Gastrocnemius medialis (tissue), 4 donors: ENCODE data around the gene MACC1. TPM values are rescaled to one million over a fixed set of nuclear protein-coding genes. Genes with fewer than 3 reads are reported as not detected.

ENCODE experiments used
- ATAC-seq, 2 donors: fragments of 150-250 bp; one replicate each; pipeline ENCODE4 v1.9.1; 2016
- DNase-seq, 2 donors: peaks; one replicate each; pipeline ENCODE4 v3.0.0-alpha.2; 2019
- H3K27ac ChIP-seq, 4 donors: fragments of 200-600 bp; sonication (generic); 1 replicate in 1 of 4; 2 replicates in 3 of 4; pipeline ENCODE4 v1.5.1; 2016 to 2018; ENCODE audit warnings: mild to moderate bottlenecking in 2 of 4, moderate library complexity in 1 of 4
- H3K27me3 ChIP-seq, 3 donors: fragments of 200-600 bp; sonication (generic) in 2 of 3; 1 replicate in 1 of 3; 2 replicates in 2 of 3; pipeline versions ENCODE4 v1.5.1 to v1.6.0; 2016 to 2019; ENCODE audit warnings: mild to moderate bottlenecking in 1 of 3, moderate library complexity in 1 of 3
- H3K36me3 ChIP-seq, 2 donors: fragments of 200-600 bp; sonication (generic) in 1 of 2; one replicate each; pipeline ENCODE4 v1.5.1; 2017 to 2018
- H3K4me1 ChIP-seq, 2 donors: fragments of 200-600 bp; sonication (generic) in 1 of 2; one replicate each; pipeline ENCODE4 v1.5.1; 2016 to 2017; ENCODE audit warnings: mild to moderate bottlenecking in 2 of 2
- H3K4me3 ChIP-seq, 4 donors: fragments of 200-600 bp; sonication (generic) in 3 of 4; 1 replicate in 1 of 4; 2 replicates in 3 of 4; pipeline ENCODE4 v1.5.1; 2016 to 2019; ENCODE audit warnings: mild to moderate bottlenecking in 2 of 4
- H3K9me3 ChIP-seq, 3 donors: fragments of 200-600 bp; sonication (generic) in 2 of 3; 1 replicate in 1 of 3; 2 replicates in 2 of 3; pipeline ENCODE4 v1.5.1; 2016 to 2019
- POLR2A ChIP-seq, 2 donors: fragments of 450-650 bp; IDR thresholded peaks; one replicate each; pipeline ENCODE4 v1.6.1; 2017; ENCODE audit warnings: antibody characterized with exemption in 2 of 2, mild to moderate bottlenecking in 2 of 2, moderate library complexity in 2 of 2
- in situ Hi-C, 4 donors: fragments of 200-750 bp; cut with MboI; loops; one replicate each; pipeline versions ENCODE4 v1.15.0 to v1.8.0; 2017; ENCODE audit warnings: low sequenced_read_pairs in 4 of 4
- intact Hi-C: fragments of 100-400 bp; cut with DNase I; formaldehyde crosslinking; loops from one replicate; pipeline ENCODE4 v1.15.1; 2023; ENCODE audit warnings: low total_unique reads
- total RNA-seq, 4 donors: library from RNA; depleted of rRNA; stranded (reverse); fragments of >200 nt; gene quantifications; one replicate each; pipeline versions ENCODE4 v1.1.0 to v1.2.3, GENCODE V29; 2016
- TF ChIP-seq, protein P1 (sequence below), 5 experiments: fragments of 450-650 bp in 3 of 5; fragments of 200-600 bp in 2 of 5; sonication (generic) in 2 of 5; IDR thresholded peaks in 4 of 5; conservative IDR thresholded peaks in 1 of 5; 1 replicate in 4 of 5; 2 replicates in 1 of 5; pipeline ENCODE4 v1.5.1; 2016 to 2019; ENCODE audit warnings: antibody characterized with exemption in 5 of 5, mild to moderate bottlenecking in 3 of 5, moderate library complexity in 3 of 5

The MACC1 gene
- total RNA-seq, 4 donors from 2014 or later: not detected

GRCh38 chr7:20193873-20194272 lies 23.3 kb downstream of the MACC1 start:
- Histone ChIP-seq H3K27ac (no peak overlapping the region), H3K9me3 (no peaks in the 10 kb centered on the region), H3K4me1 (no peaks in the 10 kb centered on the region), H3K36me3 (no peaks in the 10 kb centered on the region), H3K4me3 (no peak overlapping the region), H3K27me3 (no peaks in the 10 kb centered on the region)
- in situ Hi-C loops (no loop called here), intact Hi-C loops (no loop called here)
- no peak for ATAC-seq
- TF ChIP-seq, protein P1, sequence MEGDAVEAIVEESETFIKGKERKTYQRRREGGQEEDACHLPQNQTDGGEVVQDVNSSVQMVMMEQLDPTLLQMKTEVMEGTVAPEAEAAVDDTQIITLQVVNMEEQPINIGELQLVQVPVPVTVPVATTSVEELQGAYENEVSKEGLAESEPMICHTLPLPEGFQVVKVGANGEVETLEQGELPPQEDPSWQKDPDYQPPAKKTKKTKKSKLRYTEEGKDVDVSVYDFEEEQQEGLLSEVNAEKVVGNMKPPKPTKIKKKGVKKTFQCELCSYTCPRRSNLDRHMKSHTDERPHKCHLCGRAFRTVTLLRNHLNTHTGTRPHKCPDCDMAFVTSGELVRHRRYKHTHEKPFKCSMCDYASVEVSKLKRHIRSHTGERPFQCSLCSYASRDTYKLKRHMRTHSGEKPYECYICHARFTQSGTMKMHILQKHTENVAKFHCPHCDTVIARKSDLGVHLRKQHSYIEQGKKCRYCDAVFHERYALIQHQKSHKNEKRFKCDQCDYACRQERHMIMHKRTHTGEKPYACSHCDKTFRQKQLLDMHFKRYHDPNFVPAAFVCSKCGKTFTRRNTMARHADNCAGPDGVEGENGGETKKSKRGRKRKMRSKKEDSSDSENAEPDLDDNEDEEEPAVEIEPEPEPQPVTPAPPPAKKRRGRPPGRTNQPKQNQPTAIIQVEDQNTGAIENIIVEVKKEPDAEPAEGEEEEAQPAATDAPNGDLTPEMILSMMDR (IDR thresholded peaks at IDR 0.05 in 4 of 5, conservative IDR thresholded peaks at IDR 0.05 in 1 of 5): no peak
- no peak for TF ChIP-seq POLR2A (IDR thresholded peaks at IDR 0.05)
- no peak for DNase-seq

- no peaks in the 10 kb centered on the region for H3K36me3 ChIP-seq
- no peaks in the 10 kb centered on the region for H3K9me3 ChIP-seq
- ATAC-seq (no peak), DNase-seq (no peak)
- no peak for TF ChIP-seq POLR2A (IDR thresholded peaks at IDR 0.05)
- TF ChIP-seq, protein P1 (IDR thresholded peaks at IDR 0.05 in 4 of 5, conservative IDR thresholded peaks at IDR 0.05 in 1 of 5): no peak
- intact Hi-C loops (no loop called here), in situ Hi-C loops (no loop called here)
- H3K4me3 ChIP-seq: no peak overlapping the region
- no peak overlapping the region for H3K27ac ChIP-seq
- no peaks in the 10 kb centered on the region for H3K4me1 ChIP-seq
- H3K27me3 ChIP-seq: no peaks in the 10 kb centered on the region
These were observed 23.9 kb downstream of the MACC1 start for GRCh38 chr7:20193242-20193777.

- Histone ChIP-seq H3K27me3 (no peaks in the 10 kb centered on the region), H3K36me3 (no peaks in the 10 kb centered on the region), H3K4me1 (no peaks in the 10 kb centered on the region), H3K27ac (no peak overlapping the region), H3K4me3 (no peak overlapping the region), H3K9me3 (no peaks in the 10 kb centered on the region)
- intact Hi-C loops (no loop called here), in situ Hi-C loops (no loop called here)
- DNase-seq (no peak), ATAC-seq (no peak)
- no peak for TF ChIP-seq POLR2A (IDR thresholded peaks at IDR 0.05)
- TF ChIP-seq, protein P1 (IDR thresholded peaks at IDR 0.05 in 4 of 5, conservative IDR thresholded peaks at IDR 0.05 in 1 of 5): no peak
These were observed 25.8 kb downstream of the MACC1 start for GRCh38 chr7:20191391-20191869.

- Histone ChIP-seq H3K27me3 (no peaks in the 10 kb centered on the region), H3K36me3 (no peaks in the 10 kb centered on the region), H3K9me3 (no peaks in the 10 kb centered on the region), H3K27ac (no peak overlapping the region), H3K4me3 (no peak overlapping the region), H3K4me1 (no peaks in the 10 kb centered on the region)
- no peak for DNase-seq
- intact Hi-C loops (no loop called here), in situ Hi-C loops (no loop called here)
- no peak for TF ChIP-seq POLR2A (IDR thresholded peaks at IDR 0.05)
- no peak for ATAC-seq
These were observed 26.4 kb downstream of the MACC1 start for GRCh38 chr7:20190560-20191390.

GRCh38 chr7:20189852-20190251 lies 27.3 kb downstream of the MACC1 start:
- Histone ChIP-seq H3K27ac (no peak overlapping the region), H3K4me3 (no peak overlapping the region), H3K9me3 (no peaks in the 10 kb centered on the region), H3K4me1 (no peaks in the 10 kb centered on the region), H3K36me3 (no peaks in the 10 kb centered on the region), H3K27me3 (no peaks in the 10 kb centered on the region)
- ATAC-seq (no peak), DNase-seq (no peak)
- TF ChIP-seq POLR2A (IDR thresholded peaks at IDR 0.05): no peak
- TF ChIP-seq, protein P1 (IDR thresholded peaks at IDR 0.05 in 4 of 5, conservative IDR thresholded peaks at IDR 0.05 in 1 of 5): no peak
- intact Hi-C loops (no loop called here), in situ Hi-C loops (no loop called here)
